Sigmoid colon (tissue), 4 donors: Measurements from ENCODE around the gene FAM241A.

Experiments used
- CTCF ChIP-seq, 4 experiments: fragments of 450-650 bp in 3 of 4; fragments of 200-600 bp in 1 of 4; IDR thresholded peaks; one replicate each; pipeline ENCODE4 v1.5.1; 2016 to 2019; ENCODE audit warnings: antibody characterized with exemption in 4 of 4, mild to moderate bottlenecking in 3 of 4, moderate library complexity in 2 of 4
- EP300 ChIP-seq, 4 donors: sonication (generic); formaldehyde crosslinking; IDR thresholded peaks; one replicate each; pipeline ENCODE4 v1.6.1; 2017; ENCODE audit warnings: antibody characterized with exemption in 4 of 4

GRCh38 chr4:112214390-112215264 is 69.4 kb downstream of the FAM241A start:
- TF ChIP-seq CTCF (IDR thresholded peaks at IDR 0.05) (peak in 2 of 4 experiments; percentile 39 to 44), EP300 (IDR thresholded peaks at IDR 0.05) (no peak)
